Stimulated activated CD8-positive, alpha-beta memory T cell treated with anti-CD3 and anti-CD28 coated beads, Interleukin-4, amount 100 ng/mL, for 24 hours (primary cell): ENCODE results near the gene SDF2L1.
"Not testable (repeated sequence)": the region's sequence is repeated elsewhere in the genome, so short reads cannot be mapped to it uniquely, and the experiment has no call there.

Experiments used
- DNase-seq: peaks from one replicate; pipeline ENCODE4 v3.0.0-alpha.2; 2020; ENCODE audit warnings: low read depth

Gene SDF2L1

GRCh38 chr22:21686634-21687393, 44.7 kb downstream of the SDF2L1 start:
- DNase-seq = no peak

- DNase-seq = no peak
These were observed 45.7 kb downstream of the SDF2L1 start for GRCh38 chr22:21687685-21688259.

- DNase-seq = no peak
These were observed 46.2 kb downstream of the SDF2L1 start for GRCh38 chr22:21688341-21688705.

- no peak for DNase-seq
These were observed 46.7 kb downstream of the SDF2L1 start for GRCh38 chr22:21688706-21689381.

- no peak for DNase-seq
These were observed 48.3 kb downstream of the SDF2L1 start for GRCh38 chr22:21690401-21690801.

GRCh38 chr22:21691816-21692215, 49.7 kb downstream of the SDF2L1 start:
- no peak for DNase-seq

GRCh38 chr22:21692856-21693255, 50.8 kb downstream of the SDF2L1 start:
- not testable (repeated sequence) for DNase-seq

GRCh38 chr22:21693333-21693998, 51.4 kb downstream of the SDF2L1 start:
- no peak for DNase-seq
